Activated naive CD4-positive, alpha-beta T cell treated with anti-CD3 and anti-CD28 coated beads, Interleukin-2, amount 10 ng/mL, durations not matched to agents 7 days and 5 days (primary cell): Measurements from ENCODE around the gene SRRM5.
"Not testable (repeated sequence)": the region's sequence is repeated elsewhere in the genome, so short reads cannot be mapped to it uniquely, and the experiment has no call there.

Source experiments
- CTCF ChIA-PET: fragments of 350-600 bp; sonication (Branson Sonifier 250); formaldehyde crosslinking; loops from one replicate; lab custom pipeline; 2021; ENCODE audit warnings: antibody characterized with exemption; lab: Charles Lee
- DNase-seq: peaks from one replicate; pipeline ENCODE4 v3.0.0-alpha.2; 2020
- H3K27ac Mint-ChIP-seq: one replicate; pipeline ENCODE4 v1.8.0; 2021; ENCODE audit warnings: mild to moderate bottlenecking, moderate library complexity, mixed read lengths
- H3K27me3 Mint-ChIP-seq: one replicate; pipeline ENCODE4 v1.8.0; 2021; ENCODE audit warnings: mild to moderate bottlenecking, mixed read lengths
- H3K36me3 Mint-ChIP-seq: one replicate; pipeline ENCODE4 v1.8.0; 2021; ENCODE audit warnings: mixed read lengths
- H3K4me1 Mint-ChIP-seq: one replicate; pipeline ENCODE4 v1.8.0; 2021; ENCODE audit warnings: mixed read lengths
- H3K4me3 Mint-ChIP-seq: one replicate; pipeline ENCODE4 v1.8.0; 2021; ENCODE audit warnings: mild to moderate bottlenecking, moderate library complexity, mixed read lengths
- H3K9me3 Mint-ChIP-seq: one replicate; pipeline ENCODE4 v1.8.0; 2021; ENCODE audit warnings: mixed read lengths

The SRRM5 gene

DNA sequence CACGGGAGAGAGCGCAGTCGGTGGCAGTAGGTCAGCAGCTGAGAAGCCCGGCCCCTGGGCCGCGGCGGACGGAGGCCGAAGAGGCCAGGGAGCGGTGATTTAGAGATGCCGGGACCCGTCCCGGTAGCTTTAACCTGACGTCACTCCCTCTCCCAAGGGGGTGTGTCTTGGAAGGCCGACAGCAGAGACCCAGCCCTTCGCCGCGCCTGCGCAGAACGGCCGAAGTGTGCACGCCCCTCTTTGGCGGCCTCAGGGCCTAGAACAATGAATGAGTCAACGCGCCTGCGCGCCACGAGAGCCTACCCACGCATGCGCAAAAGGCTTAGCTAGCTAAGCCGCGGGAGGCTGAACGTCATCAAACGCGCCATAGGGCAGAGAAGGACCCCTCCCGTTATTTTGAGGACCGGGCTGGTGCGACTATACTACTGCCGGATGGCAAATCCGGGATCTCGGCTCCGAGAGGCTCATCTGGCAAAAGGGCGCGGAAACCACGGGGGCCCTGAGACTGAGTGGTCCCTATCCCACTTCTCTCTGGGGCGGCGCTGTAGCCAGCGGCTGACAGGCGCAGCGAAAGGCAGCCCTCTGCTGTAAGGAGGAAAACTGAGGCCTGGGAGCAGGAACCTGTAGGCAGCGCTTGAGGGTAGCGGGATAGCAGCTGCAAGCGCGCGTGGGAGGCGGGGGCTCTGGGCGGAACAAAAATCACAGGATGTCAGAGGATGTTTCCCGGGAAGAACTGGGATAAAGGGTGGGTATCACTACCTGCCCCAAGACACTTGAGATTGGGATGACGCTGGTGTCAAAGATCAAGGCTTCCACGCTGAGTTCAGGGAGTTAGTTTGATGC lies 15.7 kb upstream of the SRRM5 start, which contains the start of the genes IRGQ and ZNF576:
IRGQ (minus strand) TSS at position 136 of the 843 bp plus-strand sequence. CDS start 796 bp downstream, outside the sequence.
ZNF576 (plus strand) TSS at position 597 of the 843 bp plus-strand sequence. CDS start 514 bp downstream, outside the sequence.
- H3K36me3 Mint-ChIP-seq, result peaks cover 28% of the 10 kb centered on the region
- H3K27ac Mint-ChIP-seq, result peak within 1 kb of the TSS; percentile 98
- CTCF ChIA-PET, result interaction anchor here (1.2 to 5.6 kb wide), 9 partner anchors 14 to 149 kb away, joined by 3 to 129 read pairs (median 20); partner anchors contain the start of genes PINLYP and XRCC1

DNA sequence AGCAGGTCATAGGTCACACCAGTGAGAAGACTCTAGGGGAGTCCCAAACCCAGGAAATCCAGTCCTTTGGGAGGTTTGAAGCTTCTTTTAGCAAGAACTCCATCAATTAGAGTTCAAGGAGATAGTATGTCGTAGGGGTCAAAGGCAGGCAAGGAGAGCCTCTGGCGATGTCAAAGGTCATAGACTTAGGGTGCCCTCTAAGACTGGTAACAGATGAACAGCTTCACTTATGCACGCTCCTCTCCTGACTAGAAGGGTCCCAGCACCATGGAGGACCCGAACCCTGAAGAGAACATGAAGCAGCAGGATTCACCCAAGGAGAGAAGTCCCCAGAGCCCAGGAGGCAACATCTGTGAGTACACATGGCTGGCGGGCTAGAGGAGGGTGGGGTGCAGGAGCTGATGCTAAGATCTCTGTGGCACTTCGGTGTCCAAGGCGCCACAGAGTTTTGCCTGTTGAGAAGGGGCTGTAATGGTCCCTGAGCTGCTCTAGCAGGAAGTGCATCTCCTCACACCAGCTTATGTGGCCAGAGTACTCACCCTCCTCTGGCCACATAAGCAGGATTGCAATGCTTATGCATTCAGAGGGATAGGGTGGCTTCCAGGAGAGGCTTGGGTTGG lies 14.9 kb upstream of the SRRM5 start:
- no peaks in the 10 kb centered on the region for H3K9me3 Mint-ChIP-seq
- peak; percentile 31 for DNase-seq
- peak overlapping the region; percentile 98 for H3K27ac Mint-ChIP-seq
- peaks cover 5% of the 10 kb centered on the region for H3K27me3 Mint-ChIP-seq
- CTCF ChIA-PET, result interaction anchor here (1.0 to 5.6 kb wide), 7 partner anchors 10 to 77 kb away, joined by 3 to 129 read pairs (median 20); partner anchors contain the start of genes PINLYP and XRCC1
- H3K4me1 Mint-ChIP-seq, result peaks cover 43% of the 10 kb centered on the region
- peak overlapping the region; percentile 90 for H3K4me3 Mint-ChIP-seq
- peaks cover 31% of the 10 kb centered on the region for H3K36me3 Mint-ChIP-seq

More for the DNA sequence above, 15.7 kb upstream of the SRRM5 start, which contains the start of the genes IRGQ and ZNF576:
- H3K4me1 Mint-ChIP-seq, result peaks cover 43% of the 10 kb centered on the region
- DNase-seq, result peak; percentile 100
- peak within 1 kb of the TSS; percentile 90 for H3K4me3 Mint-ChIP-seq
- peaks cover 5% of the 10 kb centered on the region for H3K27me3 Mint-ChIP-seq
- H3K9me3 Mint-ChIP-seq, result no peaks in the 10 kb centered on the region

DNA sequence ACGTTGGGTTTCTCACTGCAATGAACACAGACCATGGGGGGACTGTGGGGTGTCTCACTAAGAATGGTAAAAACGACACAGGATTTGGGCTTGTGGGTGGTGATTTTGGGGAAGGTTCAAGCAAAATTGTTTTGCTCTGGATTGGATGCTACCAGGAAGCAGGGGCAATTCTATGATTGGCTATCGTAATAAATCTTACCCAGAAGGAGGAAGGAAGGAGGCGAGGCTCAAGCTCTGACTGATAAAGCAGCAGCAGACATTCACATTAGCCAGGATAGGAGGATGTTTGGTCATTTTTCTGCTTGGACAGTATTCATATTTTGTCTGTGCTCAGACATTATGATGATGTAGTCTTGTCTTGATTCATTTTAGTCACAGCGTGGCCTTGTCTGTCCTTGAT lies 14.0 kb upstream of the SRRM5 start:
- Mint-ChIP-seq H3K9me3 (no peaks in the 10 kb centered on the region), H3K27me3 (peaks cover 5% of the 10 kb centered on the region), H3K4me3 (peak overlapping the region; percentile 90), H3K4me1 (peaks cover 43% of the 10 kb centered on the region), H3K36me3 (peaks cover 31% of the 10 kb centered on the region), H3K27ac (peak overlapping the region; percentile 98)
- no peak for DNase-seq
- CTCF ChIA-PET, result interaction anchor here (1.0 to 5.6 kb wide), 3 partner anchors 9 to 78 kb away, joined by 3 to 129 read pairs (median 11); no protein-coding TSS in a partner anchor

DNA sequence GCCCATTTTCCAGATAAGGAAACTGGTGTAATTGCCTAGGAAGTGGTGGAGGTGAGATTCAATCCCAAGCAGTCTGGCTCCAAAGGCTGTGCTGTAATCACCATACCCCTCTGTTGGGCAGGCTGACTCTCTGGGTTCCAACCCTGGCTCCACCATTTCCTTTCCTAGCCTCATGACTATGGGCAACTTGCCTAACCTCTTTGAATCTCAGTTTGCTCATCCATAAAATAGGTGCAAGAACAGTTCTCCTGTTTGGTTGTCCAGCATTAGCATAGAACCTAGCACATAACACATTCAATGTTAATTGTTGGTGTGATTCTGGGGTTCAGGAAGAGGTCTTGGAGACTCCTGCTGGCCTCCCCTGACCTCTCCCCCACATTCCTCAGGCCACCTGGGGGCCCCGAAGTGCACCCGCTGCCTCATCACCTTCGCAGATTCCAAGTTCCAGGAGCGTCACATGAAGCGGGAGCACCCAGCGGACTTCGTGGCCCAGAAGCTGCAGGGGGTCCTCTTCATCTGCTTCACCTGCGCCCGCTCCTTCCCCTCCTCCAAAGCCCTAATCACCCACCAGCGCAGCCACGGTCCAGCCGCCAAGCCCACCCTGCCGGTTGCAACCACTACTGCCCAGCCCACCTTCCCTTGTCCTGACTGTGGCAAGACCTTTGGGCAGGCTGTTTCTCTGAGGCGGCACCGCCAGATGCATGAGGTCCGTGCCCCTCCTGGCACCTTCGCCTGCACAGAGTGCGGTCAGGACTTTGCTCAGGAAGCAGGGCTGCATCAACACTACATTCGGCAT lies 13.2 kb upstream of the SRRM5 start:
- Mint-ChIP-seq H3K9me3 (no peaks in the 10 kb centered on the region), H3K27me3 (peaks cover 5% of the 10 kb centered on the region), H3K27ac (peak overlapping the region; percentile 68), H3K4me1 (peaks cover 39% of the 10 kb centered on the region), H3K36me3 (peaks cover 27% of the 10 kb centered on the region), H3K4me3 (peak overlapping the region; percentile 90)
- no peak for DNase-seq
- CTCF ChIA-PET, result no interaction called here

DNA sequence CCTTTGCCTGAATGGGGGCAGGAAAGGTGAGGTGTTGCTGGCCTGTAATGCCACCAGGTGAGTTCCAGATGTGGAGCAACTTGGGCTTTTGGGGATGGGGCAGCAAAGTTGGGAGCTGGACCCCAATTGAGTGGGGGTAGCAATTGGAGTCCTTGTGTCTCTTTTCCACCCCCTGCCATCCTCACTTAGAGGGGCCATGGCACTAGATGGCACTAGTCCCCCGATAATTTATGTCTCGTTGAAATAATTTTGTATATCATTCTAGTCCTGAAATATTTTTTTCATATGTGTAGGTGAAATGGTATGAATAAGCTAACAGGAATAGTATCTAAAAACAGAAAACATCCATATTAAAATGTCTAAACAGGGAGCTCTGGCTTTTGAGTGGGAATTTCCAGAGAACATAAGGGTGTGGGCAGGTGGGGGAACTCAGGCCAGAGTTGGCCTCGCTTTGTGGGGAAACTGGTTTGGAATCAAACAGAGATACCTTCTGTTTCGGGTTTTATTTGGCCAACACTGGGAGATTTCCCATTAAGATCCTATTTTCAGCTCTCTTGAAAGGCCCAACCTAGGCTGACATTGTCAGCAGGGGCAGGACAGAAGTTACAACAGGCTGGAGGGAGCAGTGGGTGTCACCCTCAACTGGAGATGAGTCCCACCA lies 12.1 kb upstream of the SRRM5 start:
- DNase-seq, result no peak
- Mint-ChIP-seq H3K4me1 (peaks cover 32% of the 10 kb centered on the region), H3K27ac (no peak overlapping the region), H3K9me3 (no peaks in the 10 kb centered on the region), H3K4me3 (no peak overlapping the region), H3K36me3 (peaks cover 24% of the 10 kb centered on the region), H3K27me3 (peaks cover 5% of the 10 kb centered on the region)
- CTCF ChIA-PET, result no interaction called here

DNA sequence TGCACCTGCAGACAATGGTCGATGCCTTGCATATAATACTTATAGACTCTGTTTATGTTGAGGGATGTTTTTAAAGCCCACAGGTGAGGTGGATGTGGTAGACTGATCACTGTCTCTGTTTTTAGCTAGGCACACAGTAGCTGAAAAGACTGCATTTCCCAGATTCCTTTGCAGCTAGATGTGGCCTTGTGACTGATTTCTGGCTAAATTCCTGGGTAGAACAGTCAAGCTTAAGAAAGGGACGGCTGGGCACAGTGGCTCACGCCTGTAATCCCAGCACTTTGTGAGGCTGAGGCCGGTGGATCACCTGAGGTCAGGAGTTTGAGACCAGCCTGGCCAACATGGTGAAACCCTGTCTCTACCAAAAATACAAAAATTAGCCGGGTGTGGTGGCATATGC lies 11.6 kb upstream of the SRRM5 start:
- H3K27ac Mint-ChIP-seq, DNase-seq, H3K9me3 Mint-ChIP-seq, H3K27me3 Mint-ChIP-seq, H3K4me3 Mint-ChIP-seq, CTCF ChIA-PET: not testable (repeated sequence)
- Mint-ChIP-seq H3K36me3 (peaks cover 24% of the 10 kb centered on the region), H3K4me1 (peaks cover 30% of the 10 kb centered on the region)

DNA sequence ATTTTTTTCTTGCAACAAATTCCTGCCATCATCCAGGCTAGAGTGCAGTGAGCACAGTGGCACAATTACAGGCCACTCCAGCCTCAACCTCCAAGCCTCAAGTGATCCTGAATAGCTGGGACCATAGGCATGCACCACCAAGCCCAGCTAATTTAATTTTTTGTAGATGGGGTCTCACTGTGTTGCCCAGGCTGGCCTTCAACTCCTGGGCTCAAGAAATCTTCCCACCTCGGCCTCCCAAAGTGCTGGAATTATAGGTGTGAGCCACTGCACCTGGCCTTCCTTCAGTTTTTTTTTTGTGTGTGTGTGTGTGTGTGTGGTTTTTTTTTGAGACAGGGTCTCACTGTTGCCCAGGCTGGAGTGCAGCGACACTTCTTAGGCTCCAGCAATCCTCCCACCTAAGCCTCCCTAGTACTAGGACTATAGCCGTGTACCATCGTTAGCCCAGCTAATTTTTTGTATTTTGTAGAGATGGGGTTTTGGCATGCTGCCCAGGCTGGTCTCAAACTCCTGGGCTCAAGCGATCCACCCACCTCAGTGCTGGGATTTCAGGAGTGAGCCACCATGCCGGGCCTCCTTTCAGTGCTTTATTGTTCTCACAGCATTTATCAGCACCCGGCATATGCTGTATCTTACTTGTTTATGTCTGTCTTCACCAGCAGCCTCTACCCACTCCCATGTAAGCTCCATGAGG lies 5.9 kb upstream of the SRRM5 start:
- Mint-ChIP-seq H3K27me3 (no peaks in the 10 kb centered on the region), H3K4me1 (peaks cover 2% of the 10 kb centered on the region), H3K4me3 (no peak overlapping the region), H3K36me3 (peaks cover 9% of the 10 kb centered on the region), H3K27ac (no peak overlapping the region), H3K9me3 (no peaks in the 10 kb centered on the region)
- DNase-seq, result no peak
- CTCF ChIA-PET, result interaction anchor here (0.9 to 1.4 kb wide), 2 partner anchors 8 to 11 kb away, joined by 3 read pairs; no protein-coding TSS in a partner anchor

DNA sequence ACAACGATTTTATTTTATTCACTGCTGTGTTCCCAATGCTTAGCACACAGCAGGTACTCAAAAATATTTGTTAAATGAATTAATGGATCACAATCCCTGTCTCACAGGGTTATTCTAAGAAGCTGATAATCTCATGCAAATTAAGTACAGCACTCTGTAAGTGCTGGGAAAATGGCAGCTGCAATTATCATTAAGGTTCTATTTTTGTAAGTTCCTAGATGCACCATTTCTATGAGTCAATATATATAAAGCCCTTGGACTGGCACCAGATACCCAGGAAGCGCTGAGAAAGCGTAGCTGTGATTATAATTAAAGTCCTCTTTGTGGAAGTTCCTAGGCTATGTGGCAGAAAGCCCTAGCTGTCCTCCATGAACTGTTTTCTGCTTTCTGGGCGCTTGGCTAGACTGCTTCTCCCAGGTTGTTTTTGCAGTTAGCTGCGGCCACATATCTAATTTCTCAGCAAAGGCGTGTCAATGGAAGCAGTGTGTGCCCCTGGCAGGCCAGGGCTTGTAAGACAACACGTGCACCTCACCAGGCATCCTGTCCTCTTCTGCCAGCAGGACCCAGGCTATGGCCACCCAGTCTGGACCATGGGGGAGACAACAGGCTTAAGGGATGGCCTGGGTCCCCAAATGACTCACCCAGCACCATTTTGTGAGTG lies 5.2 kb upstream of the SRRM5 start:
- Mint-ChIP-seq H3K27ac (no peak overlapping the region), H3K27me3 (no peaks in the 10 kb centered on the region), H3K4me3 (no peak overlapping the region), H3K36me3 (peaks cover 5% of the 10 kb centered on the region), H3K4me1 (peaks cover 2% of the 10 kb centered on the region), H3K9me3 (no peaks in the 10 kb centered on the region)
- no peak for DNase-seq
- CTCF ChIA-PET, result interaction anchor here (0.9 to 1.4 kb wide), 2 partner anchors 9 to 12 kb away, joined by 3 read pairs; no protein-coding TSS in a partner anchor

DNA sequence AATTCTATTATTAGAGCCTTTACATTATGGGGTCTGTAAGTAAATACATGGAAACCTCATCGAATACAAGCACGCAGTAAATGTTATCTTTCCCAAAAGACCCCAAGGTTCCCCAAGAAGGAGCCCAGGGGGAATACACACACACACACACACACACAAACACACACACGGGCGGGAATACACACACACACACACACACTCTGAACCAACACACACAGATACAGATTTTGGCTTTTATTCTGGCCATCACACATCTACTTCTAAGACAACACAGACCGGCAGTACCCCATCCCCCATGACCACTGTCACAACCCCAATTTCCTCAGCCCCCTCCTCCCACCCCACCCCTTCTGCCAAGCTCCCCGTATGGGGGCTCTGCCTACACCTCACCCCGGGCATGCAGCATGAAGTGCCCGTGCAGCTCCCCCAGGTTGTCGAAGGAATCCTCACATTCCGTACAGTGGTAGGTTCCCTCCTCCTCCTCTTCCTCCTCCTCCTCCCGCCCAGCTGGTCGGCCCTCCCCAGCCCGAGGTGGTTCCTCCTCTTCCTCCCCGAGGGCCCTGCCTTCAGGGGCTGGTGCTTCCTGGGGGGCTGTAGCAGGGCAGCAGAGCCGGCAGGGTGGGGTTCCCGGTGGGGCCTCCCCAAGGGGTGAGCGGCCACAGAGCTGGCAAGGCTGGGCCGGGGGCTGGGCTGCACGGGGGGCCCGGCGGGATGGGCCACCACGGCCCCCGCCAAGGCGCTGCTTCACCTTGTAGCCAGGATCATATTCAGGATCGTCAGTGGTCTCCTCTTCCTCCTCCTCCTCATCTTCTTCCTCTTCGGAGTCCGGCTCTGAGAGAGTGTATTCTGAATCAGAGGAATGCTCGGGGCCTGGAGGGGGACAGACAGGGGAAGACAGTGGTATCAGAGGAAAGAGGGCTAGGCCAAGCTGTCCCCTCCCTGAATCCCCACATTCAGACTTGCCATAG lies 4.4 kb upstream of the SRRM5 start:
- CTCF ChIA-PET, result interaction anchor here (1.4 kb wide), 1 partner anchor 10 kb away, joined by 3 read pairs; no protein-coding TSS in a partner anchor
- H3K4me3 Mint-ChIP-seq, result no peak overlapping the region
- DNase-seq, result no peak
- peaks cover 8% of the 10 kb centered on the region for H3K36me3 Mint-ChIP-seq
- no peak overlapping the region for H3K27ac Mint-ChIP-seq
- peaks cover 2% of the 10 kb centered on the region for H3K4me1 Mint-ChIP-seq
- no peaks in the 10 kb centered on the region for H3K27me3 Mint-ChIP-seq
- no peaks in the 10 kb centered on the region for H3K9me3 Mint-ChIP-seq

DNA sequence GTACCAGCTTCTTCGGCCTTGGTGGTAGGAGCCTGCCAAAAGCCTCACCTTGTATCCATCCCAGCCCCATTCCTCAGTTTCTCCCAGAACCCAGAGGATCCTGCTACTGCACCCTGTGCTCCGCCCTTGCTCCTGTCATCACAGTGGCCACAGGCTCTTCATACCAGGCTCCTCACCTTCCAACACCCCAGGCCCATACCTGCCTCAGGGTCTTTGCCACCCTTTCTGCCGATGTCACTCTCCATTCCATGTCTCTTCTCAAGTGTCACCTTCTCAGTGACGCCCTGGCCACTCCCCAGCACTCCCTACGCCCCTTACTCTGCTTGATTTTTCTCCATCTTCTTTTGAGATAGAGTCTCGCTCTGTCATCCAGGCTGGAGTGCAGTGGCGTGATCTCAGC lies 2.0 kb upstream of the SRRM5 start:
- CTCF ChIA-PET, result no interaction called here
- Mint-ChIP-seq H3K9me3 (no peaks in the 10 kb centered on the region), H3K27ac (no peak overlapping the region), H3K27me3 (no peaks in the 10 kb centered on the region), H3K4me3 (no peak overlapping the region), H3K4me1 (peaks cover 2% of the 10 kb centered on the region), H3K36me3 (peaks cover 20% of the 10 kb centered on the region)
- no peak for DNase-seq

DNA sequence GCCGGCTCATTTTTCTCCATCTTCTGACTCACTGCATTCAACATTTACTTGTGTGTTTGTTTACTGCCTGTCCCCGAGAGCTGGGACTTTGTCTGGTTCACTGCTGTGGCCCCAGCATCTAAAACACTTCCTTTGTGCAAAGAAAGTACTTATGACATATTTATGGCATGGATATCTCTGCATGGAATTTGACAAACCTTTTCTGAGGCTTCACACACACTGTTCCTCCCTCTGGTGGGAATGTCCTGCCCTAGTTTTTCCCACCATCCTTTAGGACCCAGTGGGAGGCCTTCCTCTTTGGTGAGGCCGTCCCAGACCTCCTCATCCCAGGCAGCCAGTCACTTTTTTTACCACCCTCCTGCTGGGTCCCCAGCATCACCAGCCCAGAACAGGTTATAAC lies 1.4 kb upstream of the SRRM5 start:
- Mint-ChIP-seq H3K36me3 (peaks cover 20% of the 10 kb centered on the region), H3K9me3 (no peaks in the 10 kb centered on the region), H3K4me3 (no peak overlapping the region), H3K27ac (no peak overlapping the region), H3K27me3 (no peaks in the 10 kb centered on the region), H3K4me1 (peaks cover 2% of the 10 kb centered on the region)
- CTCF ChIA-PET, result no interaction called here
- DNase-seq, result no peak
